ENCODE measurements around the gene NOL11.
"Not testable (repeated sequence)": the region's sequence is repeated elsewhere in the genome, so short reads cannot be mapped to it uniquely, and the experiment has no call there.

Gene NOL11

GRCh38 chr17:67754686-67755085, 37.0 kb downstream of the NOL11 start:
- not testable (repeated sequence) for DNase-seq (ENCODE audit: low spot score)

GRCh38 chr17:67756766-67757165, 39.0 kb downstream of the NOL11 start:
- not testable (repeated sequence) for DNase-seq (ENCODE audit: low spot score)

- peak; percentile 29 for DNase-seq (ENCODE audit: low spot score)
These were observed 41.8 kb downstream of the NOL11 start for GRCh38 chr17:67759355-67760171.

- DNase-seq (ENCODE audit: low spot score), result no peak
These were observed 47.9 kb downstream of the NOL11 start for GRCh38 chr17:67765623-67766022.

- DNase-seq (ENCODE audit: low spot score), result no peak
These were observed 51.5 kb downstream of the NOL11 start for GRCh38 chr17:67769231-67769630.

GRCh38 chr17:67770539-67770938, 52.8 kb downstream of the NOL11 start:
- no peak for DNase-seq (ENCODE audit: low spot score)

GRCh38 chr17:67772679-67773078, 54.9 kb downstream of the NOL11 start:
- no peak for DNase-seq (ENCODE audit: low spot score)

GRCh38 chr17:67773246-67773645, 55.5 kb downstream of the NOL11 start:
- no peak for DNase-seq (ENCODE audit: low spot score)

- peak; percentile 52 for DNase-seq (ENCODE audit: low spot score)
These were observed 61.4 kb downstream of the NOL11 start for GRCh38 chr17:67779098-67779672.

GRCh38 chr17:67784364-67785121, 66.8 kb downstream of the NOL11 start:
- DNase-seq (ENCODE audit: low spot score), result no peak

- DNase-seq (ENCODE audit: low spot score), result no peak
These were observed 67.4 kb downstream of the NOL11 start for GRCh38 chr17:67785122-67785477.

GRCh38 chr17:67785504-67785903, 67.8 kb downstream of the NOL11 start:
- no peak for DNase-seq (ENCODE audit: low spot score)
